ENCODE data around the gene DYNLT1. TPM values are rescaled to one million over a fixed set of nuclear protein-coding genes. Genes with fewer than 3 reads are reported as not detected.
"Not testable (repeated sequence)": the region's sequence is repeated elsewhere in the genome, so short reads cannot be mapped to it uniquely, and the experiment has no call there.

DYNLT1 gene
- total RNA-seq, 2 donors from 2014 or later = 45.6 to 48.7 TPM

DNA sequence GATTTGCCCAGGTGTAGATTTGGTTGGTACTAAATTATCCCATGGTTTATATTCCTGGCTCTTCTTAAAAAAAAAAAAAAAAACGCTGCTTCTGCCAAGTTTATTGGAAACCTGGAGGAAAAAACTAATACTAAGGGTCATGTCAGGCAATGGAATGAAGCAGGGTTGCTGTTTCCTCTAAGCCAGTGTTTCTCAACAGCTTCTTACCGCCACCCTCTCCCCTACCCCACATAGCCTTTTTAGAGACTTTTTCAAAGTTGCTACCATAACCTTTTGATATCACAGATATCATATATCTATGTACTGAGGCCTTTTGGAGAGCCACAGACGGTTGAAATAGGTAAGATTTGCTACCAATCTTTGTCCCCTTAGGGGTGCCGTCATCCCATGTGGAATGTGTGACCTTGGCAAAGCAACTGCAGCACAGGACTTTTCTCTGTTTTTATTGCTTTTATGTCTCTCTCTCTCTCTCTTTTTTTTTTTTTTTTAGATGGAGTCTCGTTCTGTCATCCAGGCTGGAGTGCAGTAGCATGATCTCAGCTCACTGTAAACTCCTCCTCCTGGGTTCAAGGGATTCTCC, 40.3 kb upstream of the DYNLT1 start:
- Histone ChIP-seq H3K27ac (no peak overlapping the region), H3K4me1 (ENCODE audit: control insufficient read depth in 1 of 2, low read depth in 2 of 2) (no peaks in the 10 kb centered on the region), H3K4me3 (no peak overlapping the region), H3K27me3 (replicated peaks; ENCODE audit: insufficient read depth) (no peaks in the 10 kb centered on the region), H3K9me3 (no peaks in the 10 kb centered on the region), H3K36me3 (no peaks in the 10 kb centered on the region)
- ATAC-seq (ENCODE audit: insufficient number of reproducible peaks, low FRiP score, low read depth) = no peak
- no peak for DNase-seq (ENCODE audit: low spot score)
- no peak for TF ChIP-seq CTCF (IDR thresholded peaks at IDR 0.05)

DNA sequence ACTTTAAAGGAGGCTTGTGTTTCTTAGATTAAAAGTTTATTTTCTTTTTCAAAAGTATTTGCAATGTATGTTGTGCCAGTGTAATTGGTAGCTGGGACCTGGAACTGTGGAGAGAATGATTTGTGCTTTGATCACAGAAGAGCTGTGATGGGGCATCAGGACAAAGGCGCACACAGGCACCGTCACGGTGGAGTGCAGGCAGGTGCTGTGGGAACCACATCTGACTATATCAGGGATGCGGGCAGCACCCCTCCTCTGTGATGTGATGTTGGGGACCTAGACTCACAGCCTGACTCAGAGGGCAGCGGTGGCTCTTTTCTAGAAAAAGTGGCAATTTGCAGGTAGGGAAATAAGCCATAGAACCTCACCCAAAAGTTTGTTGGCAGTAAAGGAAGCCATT, 39.8 kb upstream of the DYNLT1 start:
- Histone ChIP-seq H3K4me1 (ENCODE audit: control insufficient read depth in 1 of 2, low read depth in 2 of 2) (no peaks in the 10 kb centered on the region), H3K27me3 (replicated peaks; ENCODE audit: insufficient read depth) (no peaks in the 10 kb centered on the region), H3K4me3 (no peak overlapping the region), H3K9me3 (no peaks in the 10 kb centered on the region), H3K27ac (no peak overlapping the region), H3K36me3 (no peaks in the 10 kb centered on the region)
- ATAC-seq (ENCODE audit: insufficient number of reproducible peaks, low FRiP score, low read depth) = no peak
- TF ChIP-seq CTCF (IDR thresholded peaks at IDR 0.05) = no peak
- no peak for DNase-seq (ENCODE audit: low spot score)

DNA sequence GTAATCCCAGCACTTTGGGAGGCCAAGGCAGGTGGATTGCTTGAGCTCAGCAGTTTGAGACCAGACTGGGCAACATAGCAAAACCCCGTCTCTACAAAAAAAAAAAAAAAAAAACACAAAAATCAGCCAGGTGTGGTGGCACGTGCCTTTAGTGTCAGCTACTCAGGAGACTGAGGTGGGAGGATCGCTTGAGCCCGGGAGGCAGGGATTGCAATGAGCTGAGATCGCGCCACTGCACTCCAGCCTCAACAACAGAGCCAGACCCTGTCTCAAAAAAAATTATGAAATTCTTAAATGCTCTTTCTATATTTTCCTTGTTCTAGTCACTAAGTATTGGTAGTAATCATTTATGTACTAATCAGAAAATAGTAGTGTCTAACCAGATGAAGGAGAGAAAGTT, 35.9 kb upstream of the DYNLT1 start:
- Histone ChIP-seq H3K36me3 (no peaks in the 10 kb centered on the region), H3K27ac (no peak overlapping the region), H3K4me1 (ENCODE audit: control insufficient read depth in 1 of 2, low read depth in 2 of 2) (no peaks in the 10 kb centered on the region), H3K27me3 (replicated peaks; ENCODE audit: insufficient read depth) (no peaks in the 10 kb centered on the region), H3K9me3 (no peaks in the 10 kb centered on the region), H3K4me3 (no peak overlapping the region)
- no peak for TF ChIP-seq CTCF (IDR thresholded peaks at IDR 0.05)
- ATAC-seq (ENCODE audit: insufficient number of reproducible peaks, low FRiP score, low read depth) (no peak), DNase-seq (ENCODE audit: low spot score) (no peak)

DNA sequence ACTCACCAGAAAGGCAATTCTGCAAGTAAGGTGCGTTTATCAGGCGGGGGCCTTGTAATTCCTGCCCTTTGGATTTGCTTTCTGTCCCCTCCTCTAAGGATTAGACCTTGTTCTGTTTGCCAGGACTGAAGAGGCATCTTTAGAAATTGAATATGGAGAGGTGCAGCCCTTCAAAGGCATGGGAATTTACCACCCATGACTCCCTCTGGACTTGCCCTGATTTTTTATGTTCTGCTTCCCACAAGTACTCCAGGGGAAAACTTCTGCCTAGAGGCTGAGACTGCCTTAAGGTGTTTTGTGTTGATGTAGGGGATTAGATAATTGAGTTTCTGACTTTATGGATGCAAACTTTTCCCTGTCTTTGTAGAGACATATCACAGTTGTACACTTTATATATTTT, 35.5 kb upstream of the DYNLT1 start:
- Histone ChIP-seq H3K4me3 (no peak overlapping the region), H3K9me3 (no peaks in the 10 kb centered on the region), H3K36me3 (no peaks in the 10 kb centered on the region), H3K27me3 (replicated peaks; ENCODE audit: insufficient read depth) (no peaks in the 10 kb centered on the region), H3K4me1 (ENCODE audit: control insufficient read depth in 1 of 2, low read depth in 2 of 2) (no peaks in the 10 kb centered on the region), H3K27ac (no peak overlapping the region)
- ATAC-seq (ENCODE audit: insufficient number of reproducible peaks, low FRiP score, low read depth) = no peak
- no peak for TF ChIP-seq CTCF (IDR thresholded peaks at IDR 0.05)
- no peak for DNase-seq (ENCODE audit: low spot score)

DNA sequence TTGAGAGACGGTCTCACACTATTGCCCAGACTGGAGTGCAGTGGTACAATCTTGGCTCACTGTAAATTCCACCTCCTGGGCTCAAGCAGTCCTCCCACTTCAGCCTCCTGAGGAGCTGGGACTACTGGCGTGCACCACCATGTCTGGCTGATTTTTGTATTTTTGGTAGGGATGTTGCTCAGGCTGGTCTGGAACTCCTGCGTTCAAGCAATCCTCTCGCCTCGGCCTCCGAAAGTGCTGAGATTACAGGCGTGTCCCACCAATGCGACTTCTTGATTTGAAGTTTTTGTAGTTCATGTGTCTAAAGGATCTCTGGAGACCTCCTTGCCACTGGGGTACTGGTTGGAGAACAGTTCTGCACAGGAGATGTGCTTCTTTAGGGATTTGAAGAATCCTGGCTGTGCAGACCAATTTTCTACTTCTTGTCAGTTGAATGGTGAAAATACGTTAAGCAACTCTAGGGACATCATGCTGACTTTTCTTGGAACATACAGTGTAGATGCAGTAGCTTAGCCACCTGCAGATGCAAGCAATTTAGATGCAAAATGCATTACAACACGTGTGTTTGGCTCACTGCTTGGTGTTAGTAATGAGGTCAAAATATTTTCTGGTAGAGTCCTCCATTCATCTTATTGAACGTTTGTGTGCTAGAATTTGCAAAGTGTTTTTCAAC, 33.5 kb upstream of the DYNLT1 start:
- no peak for DNase-seq (ENCODE audit: low spot score)
- no peaks in the 10 kb centered on the region for H3K27me3 ChIP-seq (replicated peaks; ENCODE audit: insufficient read depth)

GRCh38 chr6:158677094-158677493, 32.6 kb upstream of the DYNLT1 start:
- not testable (repeated sequence) for H3K27me3 ChIP-seq (replicated peaks; ENCODE audit: insufficient read depth); DNase-seq (ENCODE audit: low spot score); H3K9me3 ChIP-seq; H3K4me3 ChIP-seq; H3K27ac ChIP-seq; H3K36me3 ChIP-seq; ATAC-seq (ENCODE audit: insufficient number of reproducible peaks, low FRiP score, low read depth); H3K4me1 ChIP-seq (ENCODE audit: control insufficient read depth in 1 of 2, low read depth in 2 of 2)

More for the DNA sequence above, 33.5 kb upstream of the DYNLT1 start:
- H3K4me1 ChIP-seq (ENCODE audit: control insufficient read depth in 1 of 2, low read depth in 2 of 2) = no peaks in the 10 kb centered on the region
- H3K27ac ChIP-seq = no peak overlapping the region
- no peak overlapping the region for H3K4me3 ChIP-seq
- H3K9me3 ChIP-seq = no peaks in the 10 kb centered on the region
- no peak for ATAC-seq (ENCODE audit: insufficient number of reproducible peaks, low FRiP score, low read depth)
- no peaks in the 10 kb centered on the region for H3K36me3 ChIP-seq
- no peak for TF ChIP-seq CTCF (IDR thresholded peaks at IDR 0.05)
